Astrocyte (in vitro differentiated cells and primary cell): ENCODE results near the gene CPPED1.

ENCODE experiments used
- EZH2 ChIP-seq: IDR thresholded peaks from 2 replicates; pipeline ENCODE4 v1.6.1; 2012; ENCODE audit warnings: mild to moderate bottlenecking, low read length, inconsistent platforms; ENCODE audit not compliant: insufficient read depth
- TF ChIP-seq, protein P1 (sequence below): IDR thresholded peaks from 2 replicates; pipeline ENCODE4 v1.5.1; 2011; ENCODE audit warnings: low read depth, mild to moderate bottlenecking, inconsistent platforms, low read length, moderate library complexity; ENCODE audit not compliant: insufficient read depth

DNA sequence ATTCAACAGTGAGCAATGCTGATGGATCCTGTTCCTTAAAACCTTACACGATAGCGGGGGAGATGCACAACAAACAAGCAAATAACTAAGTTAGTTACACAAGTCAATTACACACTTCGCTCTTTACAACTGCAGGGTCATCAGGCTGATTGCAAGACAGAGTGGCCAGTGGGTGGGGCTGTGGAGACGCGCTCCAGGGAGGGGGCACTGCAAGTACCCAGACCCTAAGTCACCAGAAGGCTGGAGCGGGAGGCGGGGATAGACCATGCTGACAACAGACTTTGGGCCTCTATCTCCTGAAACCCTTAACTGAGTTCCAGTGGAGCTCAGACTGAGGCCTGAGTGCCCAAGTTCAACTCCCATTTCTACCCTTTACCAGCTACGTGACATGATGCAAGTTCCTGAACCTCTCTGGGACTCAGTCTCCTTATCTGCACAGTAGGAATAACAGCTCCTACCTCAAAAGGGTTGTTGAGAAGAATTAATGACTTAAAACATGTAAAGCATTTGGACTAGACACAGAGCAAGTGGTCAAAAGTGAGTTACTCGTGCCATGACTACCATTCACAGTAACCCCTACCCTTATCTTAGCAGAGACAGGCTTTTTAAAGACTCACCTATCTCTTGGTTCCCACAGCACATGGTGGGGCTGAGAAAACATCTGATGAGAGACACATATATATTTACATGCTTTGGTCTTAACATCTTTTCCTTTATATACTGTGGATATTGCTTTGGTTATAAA, 10.4 kb downstream of the CPPED1 start:
- TF ChIP-seq, protein P1, sequence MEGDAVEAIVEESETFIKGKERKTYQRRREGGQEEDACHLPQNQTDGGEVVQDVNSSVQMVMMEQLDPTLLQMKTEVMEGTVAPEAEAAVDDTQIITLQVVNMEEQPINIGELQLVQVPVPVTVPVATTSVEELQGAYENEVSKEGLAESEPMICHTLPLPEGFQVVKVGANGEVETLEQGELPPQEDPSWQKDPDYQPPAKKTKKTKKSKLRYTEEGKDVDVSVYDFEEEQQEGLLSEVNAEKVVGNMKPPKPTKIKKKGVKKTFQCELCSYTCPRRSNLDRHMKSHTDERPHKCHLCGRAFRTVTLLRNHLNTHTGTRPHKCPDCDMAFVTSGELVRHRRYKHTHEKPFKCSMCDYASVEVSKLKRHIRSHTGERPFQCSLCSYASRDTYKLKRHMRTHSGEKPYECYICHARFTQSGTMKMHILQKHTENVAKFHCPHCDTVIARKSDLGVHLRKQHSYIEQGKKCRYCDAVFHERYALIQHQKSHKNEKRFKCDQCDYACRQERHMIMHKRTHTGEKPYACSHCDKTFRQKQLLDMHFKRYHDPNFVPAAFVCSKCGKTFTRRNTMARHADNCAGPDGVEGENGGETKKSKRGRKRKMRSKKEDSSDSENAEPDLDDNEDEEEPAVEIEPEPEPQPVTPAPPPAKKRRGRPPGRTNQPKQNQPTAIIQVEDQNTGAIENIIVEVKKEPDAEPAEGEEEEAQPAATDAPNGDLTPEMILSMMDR, result no peak
- no peak for TF ChIP-seq EZH2
